ENCODE results near the gene ARHGEF17. TPM values are rescaled to one million over a fixed set of nuclear protein-coding genes. Genes with fewer than 3 reads are reported as not detected.

ARHGEF17 gene
- total and polyA plus RNA-seq, 2 donors = 30.7 to 69.8 TPM

GRCh38 chr11:73397468-73398131, 89.5 kb downstream of the ARHGEF17 start:
- Histone ChIP-seq H3K4me1 (ENCODE audit: insufficient read depth) (no peaks in the 10 kb centered on the region), H3K27ac (ENCODE audit: low read depth) (no peak overlapping the region), H3K36me3 (ENCODE audit: insufficient read depth) (no peaks in the 10 kb centered on the region), H3K4me3 (ENCODE audit: low read depth, low read length) (no peak overlapping the region)
- WGBS = 84% methylated on average over 8 of the region's 8 CpGs
- DNase-seq (ENCODE audit: extremely low spot score) = no peak

GRCh38 chr11:73398132-73398526, 90.1 kb downstream of the ARHGEF17 start:
- Histone ChIP-seq H3K4me3 (ENCODE audit: low read depth, low read length) (no peak overlapping the region), H3K36me3 (ENCODE audit: insufficient read depth) (no peaks in the 10 kb centered on the region), H3K27ac (ENCODE audit: low read depth) (no peak overlapping the region), H3K4me1 (ENCODE audit: insufficient read depth) (no peaks in the 10 kb centered on the region)
- DNase-seq (ENCODE audit: extremely low spot score) = no peak
- WGBS = 72% methylated on average over 5 of the region's 5 CpGs

- Histone ChIP-seq H3K4me1 (ENCODE audit: insufficient read depth) (no peaks in the 10 kb centered on the region), H3K36me3 (ENCODE audit: insufficient read depth) (no peaks in the 10 kb centered on the region), H3K4me3 (ENCODE audit: low read depth, low read length) (no peak overlapping the region), H3K27ac (ENCODE audit: low read depth) (no peak overlapping the region)
- DNase-seq (ENCODE audit: extremely low spot score) = no peak
- WGBS = 95% methylated on average over 2 of the region's 2 CpGs
These were observed 90.6 kb downstream of the ARHGEF17 start for GRCh38 chr11:73398721-73399120.

- H3K4me1 ChIP-seq (ENCODE audit: insufficient read depth) = no peaks in the 10 kb centered on the region
- no peak overlapping the region for H3K4me3 ChIP-seq (ENCODE audit: low read depth, low read length)
- no peak for DNase-seq (ENCODE audit: extremely low spot score)
- whole genome bisulfite sequencing = 63% methylated on average over 6 of the region's 6 CpGs
- no peaks in the 10 kb centered on the region for H3K36me3 ChIP-seq (ENCODE audit: insufficient read depth)
- no peak overlapping the region for H3K27ac ChIP-seq (ENCODE audit: low read depth)
These were observed 91.1 kb downstream of the ARHGEF17 start for GRCh38 chr11:73399159-73399590.

GRCh38 chr11:73399636-73400035, 91.6 kb downstream of the ARHGEF17 start:
- 92% methylated on average over 4 of the region's 4 CpGs for WGBS

GRCh38 chr11:73400293-73400692, 92.2 kb downstream of the ARHGEF17 start:
- Histone ChIP-seq H3K4me1 (ENCODE audit: insufficient read depth) (no peaks in the 10 kb centered on the region), H3K4me3 (ENCODE audit: low read depth, low read length) (no peak overlapping the region), H3K27ac (ENCODE audit: low read depth) (no peak overlapping the region), H3K36me3 (ENCODE audit: insufficient read depth) (no peaks in the 10 kb centered on the region)
- no peak for DNase-seq (ENCODE audit: extremely low spot score)
- 88% methylated on average over 6 of the region's 6 CpGs for WGBS

More at GRCh38 chr11:73399636-73400035, 91.6 kb downstream of the ARHGEF17 start:
- Histone ChIP-seq H3K27ac (ENCODE audit: low read depth) (no peak overlapping the region), H3K4me3 (ENCODE audit: low read depth, low read length) (no peak overlapping the region), H3K4me1 (ENCODE audit: insufficient read depth) (no peaks in the 10 kb centered on the region), H3K36me3 (ENCODE audit: insufficient read depth) (no peaks in the 10 kb centered on the region)
- no peak for DNase-seq (ENCODE audit: extremely low spot score)

GRCh38 chr11:73401217-73401923, 93.3 kb downstream of the ARHGEF17 start:
- DNase-seq (ENCODE audit: extremely low spot score) = no peak
- Histone ChIP-seq H3K4me3 (ENCODE audit: low read depth, low read length) (no peak overlapping the region), H3K4me1 (ENCODE audit: insufficient read depth) (no peaks in the 10 kb centered on the region), H3K27ac (ENCODE audit: low read depth) (no peak overlapping the region), H3K36me3 (ENCODE audit: insufficient read depth) (no peaks in the 10 kb centered on the region)
- WGBS = 78% methylated on average over 3 of the region's 3 CpGs

GRCh38 chr11:73401924-73402833, 94.1 kb downstream of the ARHGEF17 start:
- 86% methylated on average over 15 of the region's 15 CpGs for WGBS
- Histone ChIP-seq H3K4me1 (ENCODE audit: insufficient read depth) (no peaks in the 10 kb centered on the region), H3K36me3 (ENCODE audit: insufficient read depth) (no peaks in the 10 kb centered on the region), H3K27ac (ENCODE audit: low read depth) (no peak overlapping the region), H3K4me3 (ENCODE audit: low read depth, low read length) (no peak overlapping the region)
- DNase-seq (ENCODE audit: extremely low spot score) = no peak

- no peak for DNase-seq (ENCODE audit: extremely low spot score)
- H3K4me3 ChIP-seq (ENCODE audit: low read depth, low read length) = no peak overlapping the region
- WGBS = 92% methylated on average over 1 of the region's 1 CpG
These were observed 94.7 kb downstream of the ARHGEF17 start for GRCh38 chr11:73402834-73403185.

GRCh38 chr11:73403541-73403940, 95.5 kb downstream of the ARHGEF17 start:
- no peak overlapping the region for H3K4me3 ChIP-seq (ENCODE audit: low read depth, low read length)
- no peaks in the 10 kb centered on the region for H3K36me3 ChIP-seq (ENCODE audit: insufficient read depth)
- WGBS = 95% methylated on average over 5 of the region's 5 CpGs
- DNase-seq (ENCODE audit: extremely low spot score) = no peak
- no peaks in the 10 kb centered on the region for H3K4me1 ChIP-seq (ENCODE audit: insufficient read depth)
- H3K27ac ChIP-seq (ENCODE audit: low read depth) = no peak overlapping the region

More at GRCh38 chr11:73402834-73403185, 94.7 kb downstream of the ARHGEF17 start:
- Histone ChIP-seq H3K27ac (ENCODE audit: low read depth) (no peak overlapping the region), H3K4me1 (ENCODE audit: insufficient read depth) (no peaks in the 10 kb centered on the region), H3K36me3 (ENCODE audit: insufficient read depth) (no peaks in the 10 kb centered on the region)

GRCh38 chr11:73404048-73404447, 96.0 kb downstream of the ARHGEF17 start:
- no peak overlapping the region for H3K4me3 ChIP-seq (ENCODE audit: low read depth, low read length)
- H3K4me1 ChIP-seq (ENCODE audit: insufficient read depth) = no peaks in the 10 kb centered on the region
- no peak overlapping the region for H3K27ac ChIP-seq (ENCODE audit: low read depth)
- 61% methylated on average over 4 of the region's 4 CpGs for WGBS
- no peak for DNase-seq (ENCODE audit: extremely low spot score)
- no peaks in the 10 kb centered on the region for H3K36me3 ChIP-seq (ENCODE audit: insufficient read depth)

GRCh38 chr11:73404506-73405145, 96.5 kb downstream of the ARHGEF17 start:
- no peak overlapping the region for H3K4me3 ChIP-seq (ENCODE audit: low read depth, low read length)
- DNase-seq (ENCODE audit: extremely low spot score) = no peak
- no peaks in the 10 kb centered on the region for H3K4me1 ChIP-seq (ENCODE audit: insufficient read depth)
- no peaks in the 10 kb centered on the region for H3K36me3 ChIP-seq (ENCODE audit: insufficient read depth)
- WGBS = 89% methylated on average over 5 of the region's 5 CpGs
- no peak overlapping the region for H3K27ac ChIP-seq (ENCODE audit: low read depth)

GRCh38 chr11:73405146-73405510, 97.1 kb downstream of the ARHGEF17 start:
- H3K4me1 ChIP-seq (ENCODE audit: insufficient read depth) = no peaks in the 10 kb centered on the region
- DNase-seq (ENCODE audit: extremely low spot score) = no peak
- no peak overlapping the region for H3K27ac ChIP-seq (ENCODE audit: low read depth)
- no peak overlapping the region for H3K4me3 ChIP-seq (ENCODE audit: low read depth, low read length)
- 94% methylated on average over 8 of the region's 8 CpGs for WGBS
- H3K36me3 ChIP-seq (ENCODE audit: insufficient read depth) = no peaks in the 10 kb centered on the region
